ENCODE measurements around the gene FILIP1L. TPM values are rescaled to one million over a fixed set of nuclear protein-coding genes. Genes with fewer than 3 reads are reported as not detected.

Gene FILIP1L
- polyA plus RNA-seq, 3 donors = 0.13 to 0.40 (median 0.25) TPM

DNA sequence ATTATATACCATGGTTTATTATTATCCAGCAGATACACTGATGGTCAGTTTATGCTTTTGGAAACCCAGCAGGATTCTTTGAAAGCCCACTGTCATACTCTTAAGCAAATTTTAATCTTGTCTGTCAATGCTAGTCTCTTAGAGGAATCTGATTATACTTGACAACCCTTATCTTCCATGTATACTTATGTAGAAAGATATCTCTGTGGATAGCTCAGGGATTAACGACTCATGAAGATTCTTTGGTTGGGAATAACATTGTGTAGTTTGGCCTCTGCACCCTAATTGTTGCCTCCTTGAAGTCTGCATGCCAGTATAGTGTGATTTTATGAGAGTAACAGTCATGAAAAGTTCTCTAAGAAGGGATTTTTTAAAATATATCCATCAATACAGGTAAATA lies 33.0 kb downstream of the FILIP1L start:
- Histone ChIP-seq H3K79me2 (ENCODE audit: insufficient read depth, low read length) (no peaks in the 10 kb centered on the region), H3K27me3 (ENCODE audit: control insufficient read depth in 2 of 2, insufficient read depth in 2 of 2, low read length in 2 of 2) (no peaks in the 10 kb centered on the region), H3K36me3 (replicated peaks in 1 of 2; ENCODE audit: control insufficient read depth in 1 of 2, insufficient read depth in 2 of 2, low read length in 2 of 2) (no peaks in the 10 kb centered on the region), H3K4me1 (ENCODE audit: control insufficient read depth in 1 of 2, insufficient read depth in 2 of 2, low read length in 2 of 2) (peaks cover 10 to 11% of the 10 kb centered on the region in 2 donors), H3K4me2 (replicated peaks; ENCODE audit: extremely low read depth, low read length, poor library complexity, severe bottlenecking) (no peak overlapping the region), H2AFZ (ENCODE audit: insufficient read depth, low read depth, low read length, poor library complexity, severe bottlenecking) (no peak overlapping the region), H3K4me3 (replicated peaks in 1 of 3; ENCODE audit: low read depth in 2 of 3, low read length in 3 of 3) (no peak overlapping the region), H3K9ac (ENCODE audit: insufficient read depth, low read length, poor library complexity, severe bottlenecking) (no peak overlapping the region), H3K27ac (ENCODE audit: low read depth in 1 of 2, low read length in 2 of 2) (no peak overlapping the region), H4K20me1 (ENCODE audit: insufficient read depth, low read length) (no peaks in the 10 kb centered on the region), H3K9me3 (replicated peaks in 1 of 2; ENCODE audit: control insufficient read depth in 1 of 2, insufficient read depth in 1 of 2, low read length in 2 of 2) (no peaks in the 10 kb centered on the region)
- H3K4me3 Mint-ChIP-seq = no peak overlapping the region
- TF ChIP-seq, protein P1, sequence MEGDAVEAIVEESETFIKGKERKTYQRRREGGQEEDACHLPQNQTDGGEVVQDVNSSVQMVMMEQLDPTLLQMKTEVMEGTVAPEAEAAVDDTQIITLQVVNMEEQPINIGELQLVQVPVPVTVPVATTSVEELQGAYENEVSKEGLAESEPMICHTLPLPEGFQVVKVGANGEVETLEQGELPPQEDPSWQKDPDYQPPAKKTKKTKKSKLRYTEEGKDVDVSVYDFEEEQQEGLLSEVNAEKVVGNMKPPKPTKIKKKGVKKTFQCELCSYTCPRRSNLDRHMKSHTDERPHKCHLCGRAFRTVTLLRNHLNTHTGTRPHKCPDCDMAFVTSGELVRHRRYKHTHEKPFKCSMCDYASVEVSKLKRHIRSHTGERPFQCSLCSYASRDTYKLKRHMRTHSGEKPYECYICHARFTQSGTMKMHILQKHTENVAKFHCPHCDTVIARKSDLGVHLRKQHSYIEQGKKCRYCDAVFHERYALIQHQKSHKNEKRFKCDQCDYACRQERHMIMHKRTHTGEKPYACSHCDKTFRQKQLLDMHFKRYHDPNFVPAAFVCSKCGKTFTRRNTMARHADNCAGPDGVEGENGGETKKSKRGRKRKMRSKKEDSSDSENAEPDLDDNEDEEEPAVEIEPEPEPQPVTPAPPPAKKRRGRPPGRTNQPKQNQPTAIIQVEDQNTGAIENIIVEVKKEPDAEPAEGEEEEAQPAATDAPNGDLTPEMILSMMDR (IDR thresholded peaks at IDR 0.05) = no peak
- no peaks in the 10 kb centered on the region for H3K36me3 Mint-ChIP-seq
- H3K4me1 Mint-ChIP-seq = peaks cover 15% of the 10 kb centered on the region
- no peak overlapping the region for H3K27ac Mint-ChIP-seq
- H3K27me3 Mint-ChIP-seq (ENCODE audit: low read depth in 3 of 3) = no peaks in the 10 kb centered on the region
- DNase-seq = no peak
- no peaks in the 10 kb centered on the region for H3K9me3 Mint-ChIP-seq
- intact Hi-C loops (cut with micrococcal nuclease) = no loop called here
- 100% methylated on average over 1 of the region's 1 CpG for WGBS (ENCODE audit: insufficient coverage)

DNA sequence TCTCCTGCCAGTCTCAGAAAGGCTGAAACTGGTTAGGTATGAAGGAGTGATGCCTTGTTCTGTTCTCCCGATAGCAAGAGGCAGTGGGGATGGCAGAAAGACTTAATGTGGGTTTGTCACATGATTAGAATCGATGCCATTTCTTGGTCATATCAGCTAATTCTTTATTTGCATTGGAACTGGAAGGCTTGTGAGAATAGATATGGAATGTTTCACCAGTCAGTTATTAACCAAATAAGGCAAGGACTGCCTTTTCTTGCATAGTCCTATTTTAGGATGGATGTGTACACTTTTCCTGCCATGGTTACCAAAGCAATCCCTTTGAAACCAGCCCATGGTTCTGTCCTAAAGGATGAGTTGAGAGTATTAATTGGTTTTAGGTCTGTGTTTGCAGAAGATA lies 33.7 kb downstream of the FILIP1L start:
- intact Hi-C loops (cut with micrococcal nuclease) = no loop called here
- TF ChIP-seq, protein P1 (IDR thresholded peaks at IDR 0.05) = no peak
- Mint-ChIP-seq H3K27me3 (ENCODE audit: low read depth in 3 of 3) (no peaks in the 10 kb centered on the region), H3K36me3 (no peaks in the 10 kb centered on the region), H3K4me3 (no peak overlapping the region), H3K4me1 (peaks cover 21% of the 10 kb centered on the region), H3K27ac (no peak overlapping the region), H3K9me3 (no peaks in the 10 kb centered on the region)
- Histone ChIP-seq H3K9ac (ENCODE audit: insufficient read depth, low read length, poor library complexity, severe bottlenecking) (no peak overlapping the region), H3K4me2 (replicated peaks; ENCODE audit: extremely low read depth, low read length, poor library complexity, severe bottlenecking) (no peak overlapping the region), H3K9me3 (replicated peaks in 1 of 2; ENCODE audit: control insufficient read depth in 1 of 2, insufficient read depth in 1 of 2, low read length in 2 of 2) (no peaks in the 10 kb centered on the region), H4K20me1 (ENCODE audit: insufficient read depth, low read length) (no peaks in the 10 kb centered on the region), H3K36me3 (replicated peaks in 1 of 2; ENCODE audit: control insufficient read depth in 1 of 2, insufficient read depth in 2 of 2, low read length in 2 of 2) (no peaks in the 10 kb centered on the region), H3K79me2 (ENCODE audit: insufficient read depth, low read length) (no peaks in the 10 kb centered on the region), H3K4me3 (replicated peaks in 1 of 3; ENCODE audit: low read depth in 2 of 3, low read length in 3 of 3) (no peak overlapping the region), H3K27me3 (ENCODE audit: control insufficient read depth in 2 of 2, insufficient read depth in 2 of 2, low read length in 2 of 2) (no peaks in the 10 kb centered on the region), H3K4me1 (ENCODE audit: control insufficient read depth in 1 of 2, insufficient read depth in 2 of 2, low read length in 2 of 2) (peaks cover 14 to 16% of the 10 kb centered on the region in 2 donors), H2AFZ (ENCODE audit: insufficient read depth, low read depth, low read length, poor library complexity, severe bottlenecking) (no peak overlapping the region), H3K27ac (ENCODE audit: low read depth in 1 of 2, low read length in 2 of 2) (no peak overlapping the region)
- 100% methylated on average over 2 of the region's 2 CpGs for WGBS (ENCODE audit: insufficient coverage)
- DNase-seq = no peak

All from CD14-positive monocyte (primary cell).